ENCODE measurements around the gene ARHGDIB. TPM values are rescaled to one million over a fixed set of nuclear protein-coding genes. Genes with fewer than 3 reads are reported as not detected.

ARHGDIB gene
- total RNA-seq, 1 experiment from 2014 or later, result 1.6 TPM

GRCh38 chr12:14982562-14982961, 21.2 kb upstream of the ARHGDIB start (continued):
- TF ChIP-seq ZSCAN18 (CRISPR knock-in tag; IDR thresholded peaks at IDR 0.05) (no peak), CBFB (CRISPR knock-in tag; IDR thresholded peaks at IDR 0.05; ENCODE audit: low read depth) (no peak), NR1H2 (CRISPR knock-in tag; IDR thresholded peaks at IDR 0.05) (no peak), PRRX2 (CRISPR knock-in tag; IDR thresholded peaks at IDR 0.05) (no peak), IRF2 (CRISPR knock-in tag; IDR thresholded peaks at IDR 0.05; ENCODE audit: borderline replicate concordance, low read depth) (no peak), ERG (CRISPR knock-in tag; IDR thresholded peaks at IDR 0.05) (no peak)
- TF ChIP-seq, protein P1, sequence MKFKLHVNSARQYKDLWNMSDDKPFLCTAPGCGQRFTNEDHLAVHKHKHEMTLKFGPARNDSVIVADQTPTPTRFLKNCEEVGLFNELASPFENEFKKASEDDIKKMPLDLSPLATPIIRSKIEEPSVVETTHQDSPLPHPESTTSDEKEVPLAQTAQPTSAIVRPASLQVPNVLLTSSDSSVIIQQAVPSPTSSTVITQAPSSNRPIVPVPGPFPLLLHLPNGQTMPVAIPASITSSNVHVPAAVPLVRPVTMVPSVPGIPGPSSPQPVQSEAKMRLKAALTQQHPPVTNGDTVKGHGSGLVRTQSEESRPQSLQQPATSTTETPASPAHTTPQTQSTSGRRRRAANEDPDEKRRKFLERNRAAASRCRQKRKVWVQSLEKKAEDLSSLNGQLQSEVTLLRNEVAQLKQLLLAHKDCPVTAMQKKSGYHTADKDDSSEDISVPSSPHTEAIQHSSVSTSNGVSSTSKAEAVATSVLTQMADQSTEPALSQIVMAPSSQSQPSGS (CRISPR knock-in tag; IDR thresholded peaks at IDR 0.05; ENCODE audit: borderline replicate concordance, low read depth), result no peak

- ChIA-PET POLR2A (no interaction called here), CTCF (no interaction called here)
- no peak for ATAC-seq
- no peak for DNase-seq (ENCODE audit: low spot score)
- Mint-ChIP-seq H3K4me3 (no peak overlapping the region), H3K27ac (no peak overlapping the region), H3K36me3 (no peaks in the 10 kb centered on the region), H3K4me1 (0 out of 2 replicates have a peak, but pooled peaks cover 2% of the 10 kb centered on the region), H3K27me3 (ENCODE audit: low read depth) (no peaks in the 10 kb centered on the region), H3K9me3 (no peaks in the 10 kb centered on the region)
- TF ChIP-seq, protein P2, sequence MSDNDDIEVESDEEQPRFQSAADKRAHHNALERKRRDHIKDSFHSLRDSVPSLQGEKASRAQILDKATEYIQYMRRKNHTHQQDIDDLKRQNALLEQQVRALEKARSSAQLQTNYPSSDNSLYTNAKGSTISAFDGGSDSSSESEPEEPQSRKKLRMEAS (CRISPR knock-in tag; IDR thresholded peaks at IDR 0.05), result no peak
- TF ChIP-seq GRHL2 (CRISPR knock-in tag; IDR thresholded peaks at IDR 0.05; ENCODE audit: insufficient replicate concordance, severe bottlenecking), result no peak
- TF ChIP-seq, protein P3, sequence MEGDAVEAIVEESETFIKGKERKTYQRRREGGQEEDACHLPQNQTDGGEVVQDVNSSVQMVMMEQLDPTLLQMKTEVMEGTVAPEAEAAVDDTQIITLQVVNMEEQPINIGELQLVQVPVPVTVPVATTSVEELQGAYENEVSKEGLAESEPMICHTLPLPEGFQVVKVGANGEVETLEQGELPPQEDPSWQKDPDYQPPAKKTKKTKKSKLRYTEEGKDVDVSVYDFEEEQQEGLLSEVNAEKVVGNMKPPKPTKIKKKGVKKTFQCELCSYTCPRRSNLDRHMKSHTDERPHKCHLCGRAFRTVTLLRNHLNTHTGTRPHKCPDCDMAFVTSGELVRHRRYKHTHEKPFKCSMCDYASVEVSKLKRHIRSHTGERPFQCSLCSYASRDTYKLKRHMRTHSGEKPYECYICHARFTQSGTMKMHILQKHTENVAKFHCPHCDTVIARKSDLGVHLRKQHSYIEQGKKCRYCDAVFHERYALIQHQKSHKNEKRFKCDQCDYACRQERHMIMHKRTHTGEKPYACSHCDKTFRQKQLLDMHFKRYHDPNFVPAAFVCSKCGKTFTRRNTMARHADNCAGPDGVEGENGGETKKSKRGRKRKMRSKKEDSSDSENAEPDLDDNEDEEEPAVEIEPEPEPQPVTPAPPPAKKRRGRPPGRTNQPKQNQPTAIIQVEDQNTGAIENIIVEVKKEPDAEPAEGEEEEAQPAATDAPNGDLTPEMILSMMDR (IDR thresholded peaks at IDR 0.05), result no peak
- TF ChIP-seq TCF7 (CRISPR knock-in tag; IDR thresholded peaks at IDR 0.05; ENCODE audit: low read depth), result no peak
Measured at GRCh38 chr12:14981049-14981448, 19.6 kb upstream of the ARHGDIB start.

DNA sequence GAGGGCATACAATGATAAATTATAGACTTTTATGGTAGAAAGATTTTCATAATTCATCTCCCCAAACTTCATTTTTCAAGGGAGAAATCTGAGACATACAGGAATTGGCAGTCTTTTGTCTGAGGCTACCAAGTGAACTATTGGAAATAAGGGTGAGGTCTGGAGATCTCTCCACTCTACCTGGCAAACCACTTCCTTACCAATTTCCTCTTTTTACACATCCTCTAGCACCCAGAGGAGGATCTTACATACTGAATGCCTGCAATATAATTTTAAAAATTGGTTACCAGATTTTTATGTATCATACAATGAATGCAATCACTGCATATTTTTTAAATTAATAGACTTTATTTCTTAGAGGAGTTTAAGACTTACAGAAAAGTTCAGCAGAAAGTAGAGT, 18.1 kb upstream of the ARHGDIB start:
- POLR2A ChIA-PET, result no interaction called here
- no peak for DNase-seq (ENCODE audit: low spot score)
- Mint-ChIP-seq H3K27me3 (ENCODE audit: low read depth) (no peaks in the 10 kb centered on the region), H3K36me3 (no peaks in the 10 kb centered on the region), H3K9me3 (no peaks in the 10 kb centered on the region), H3K4me1 (0 out of 2 replicates have a peak, but pooled peaks cover under 1% of the 10 kb centered on the region), H3K4me3 (no peak overlapping the region), H3K27ac (no peak overlapping the region)
- CTCF ChIA-PET, result no interaction called here
- no peak for ATAC-seq
- TF ChIP-seq MYBL2 (CRISPR knock-in tag; IDR thresholded peaks at IDR 0.05) (no peak), USF2 (CRISPR knock-in tag; IDR thresholded peaks at IDR 0.05) (no peak), TP53 (CRISPR knock-in tag; IDR thresholded peaks at IDR 0.05) (no peak), ZNF138 (CRISPR knock-in tag; conservative IDR thresholded peaks at IDR 0.05) (no peak), JUN (CRISPR knock-in tag; IDR thresholded peaks at IDR 0.05) (no peak), ZNF232 (CRISPR knock-in tag; IDR thresholded peaks at IDR 0.05) (no peak), IRF2 (CRISPR knock-in tag; IDR thresholded peaks at IDR 0.05; ENCODE audit: borderline replicate concordance, low read depth) (no peak), TEAD4 (CRISPR knock-in tag; IDR thresholded peaks at IDR 0.05) (no peak), NFYB (CRISPR knock-in tag; conservative IDR thresholded peaks at IDR 0.05; ENCODE audit: low read depth) (no peak), ERG (CRISPR knock-in tag; IDR thresholded peaks at IDR 0.05) (no peak)
- TF ChIP-seq, protein P4, sequence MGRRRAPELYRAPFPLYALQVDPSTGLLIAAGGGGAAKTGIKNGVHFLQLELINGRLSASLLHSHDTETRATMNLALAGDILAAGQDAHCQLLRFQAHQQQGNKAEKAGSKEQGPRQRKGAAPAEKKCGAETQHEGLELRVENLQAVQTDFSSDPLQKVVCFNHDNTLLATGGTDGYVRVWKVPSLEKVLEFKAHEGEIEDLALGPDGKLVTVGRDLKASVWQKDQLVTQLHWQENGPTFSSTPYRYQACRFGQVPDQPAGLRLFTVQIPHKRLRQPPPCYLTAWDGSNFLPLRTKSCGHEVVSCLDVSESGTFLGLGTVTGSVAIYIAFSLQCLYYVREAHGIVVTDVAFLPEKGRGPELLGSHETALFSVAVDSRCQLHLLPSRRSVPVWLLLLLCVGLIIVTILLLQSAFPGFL (CRISPR knock-in tag; IDR thresholded peaks at IDR 0.05; ENCODE audit: borderline replicate concordance), result no peak
- TF ChIP-seq, protein P5, sequence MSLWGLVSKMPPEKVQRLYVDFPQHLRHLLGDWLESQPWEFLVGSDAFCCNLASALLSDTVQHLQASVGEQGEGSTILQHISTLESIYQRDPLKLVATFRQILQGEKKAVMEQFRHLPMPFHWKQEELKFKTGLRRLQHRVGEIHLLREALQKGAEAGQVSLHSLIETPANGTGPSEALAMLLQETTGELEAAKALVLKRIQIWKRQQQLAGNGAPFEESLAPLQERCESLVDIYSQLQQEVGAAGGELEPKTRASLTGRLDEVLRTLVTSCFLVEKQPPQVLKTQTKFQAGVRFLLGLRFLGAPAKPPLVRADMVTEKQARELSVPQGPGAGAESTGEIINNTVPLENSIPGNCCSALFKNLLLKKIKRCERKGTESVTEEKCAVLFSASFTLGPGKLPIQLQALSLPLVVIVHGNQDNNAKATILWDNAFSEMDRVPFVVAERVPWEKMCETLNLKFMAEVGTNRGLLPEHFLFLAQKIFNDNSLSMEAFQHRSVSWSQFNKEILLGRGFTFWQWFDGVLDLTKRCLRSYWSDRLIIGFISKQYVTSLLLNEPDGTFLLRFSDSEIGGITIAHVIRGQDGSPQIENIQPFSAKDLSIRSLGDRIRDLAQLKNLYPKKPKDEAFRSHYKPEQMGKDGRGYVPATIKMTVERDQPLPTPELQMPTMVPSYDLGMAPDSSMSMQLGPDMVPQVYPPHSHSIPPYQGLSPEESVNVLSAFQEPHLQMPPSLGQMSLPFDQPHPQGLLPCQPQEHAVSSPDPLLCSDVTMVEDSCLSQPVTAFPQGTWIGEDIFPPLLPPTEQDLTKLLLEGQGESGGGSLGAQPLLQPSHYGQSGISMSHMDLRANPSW (CRISPR knock-in tag; conservative IDR thresholded peaks at IDR 0.05; ENCODE audit: low read depth), result no peak

All from WTC11 (cell line).